Renal cortical epithelial cell (primary cell): ENCODE measurements around the gene PLCD3. TPM values are rescaled to one million over a fixed set of nuclear protein-coding genes. Genes with fewer than 3 reads are reported as not detected.

Experiments
- DNase-seq: peaks from one replicate; pipeline ENCODE4 v3.0.0-alpha.2; 2011; ENCODE audit warnings: low read depth
- total RNA-seq: library from RNA; depleted of rRNA; stranded (reverse); fragments of >200 nt; gene quantifications from 2 replicates; pipeline ENCODE4 v1.2.3, GENCODE V29; 2014

PLCD3 gene
- total RNA-seq, 1 donor from 2014 or later = 98.1 TPM

GRCh38 chr17:45117848-45118646 is 14.3 kb downstream of the PLCD3 start:
- DNase-seq = no peak

- no peak for DNase-seq
These were observed 15.0 kb downstream of the PLCD3 start for GRCh38 chr17:45117334-45117733.

GRCh38 chr17:45116434-45117016 is 15.8 kb downstream of the PLCD3 start:
- DNase-seq = no peak

GRCh38 chr17:45115871-45116270 is 16.4 kb downstream of the PLCD3 start:
- no peak for DNase-seq

GRCh38 chr17:45115015-45115625 is 17.2 kb downstream of the PLCD3 start:
- DNase-seq = no peak

GRCh38 chr17:45114117-45114932 is 18.0 kb downstream of the PLCD3 start:
- no peak for DNase-seq

GRCh38 chr17:45113424-45113754 is 18.9 kb downstream of the PLCD3 start:
- no peak for DNase-seq

GRCh38 chr17:45112559-45113423 is 19.5 kb downstream of the PLCD3 start:
- no peak for DNase-seq

- DNase-seq = peak; percentile 66
These were observed 20.5 kb downstream of the PLCD3 start for GRCh38 chr17:45111850-45112249.

- peak; percentile 33 for DNase-seq
These were observed 21.4 kb downstream of the PLCD3 start for GRCh38 chr17:45110676-45111611.

GRCh38 chr17:45108595-45109521 is 23.5 kb downstream of the PLCD3 start:
- DNase-seq = no peak

- no peak for DNase-seq
These were observed 24.3 kb downstream of the PLCD3 start for GRCh38 chr17:45108051-45108450.

GRCh38 chr17:45107293-45108010 is 24.9 kb downstream of the PLCD3 start:
- no peak for DNase-seq

- DNase-seq = no peak
These were observed 25.7 kb downstream of the PLCD3 start for GRCh38 chr17:45106582-45106981.

GRCh38 chr17:45106096-45106495 is 26.2 kb downstream of the PLCD3 start:
- no peak for DNase-seq

- no peak for DNase-seq
These were observed 27.2 kb downstream of the PLCD3 start for GRCh38 chr17:45104907-45105624.

GRCh38 chr17:45104497-45104896 is 27.8 kb downstream of the PLCD3 start:
- no peak for DNase-seq

GRCh38 chr17:45104029-45104428 is 28.3 kb downstream of the PLCD3 start:
- DNase-seq = no peak
